ENCODE measurements around the gene CACNG4. TPM values are rescaled to one million over a fixed set of nuclear protein-coding genes. Genes with fewer than 3 reads are reported as not detected.

Gene CACNG4
- total and polyA plus RNA-seq, 4 experiments from 2014 or later = not detected

DNA sequence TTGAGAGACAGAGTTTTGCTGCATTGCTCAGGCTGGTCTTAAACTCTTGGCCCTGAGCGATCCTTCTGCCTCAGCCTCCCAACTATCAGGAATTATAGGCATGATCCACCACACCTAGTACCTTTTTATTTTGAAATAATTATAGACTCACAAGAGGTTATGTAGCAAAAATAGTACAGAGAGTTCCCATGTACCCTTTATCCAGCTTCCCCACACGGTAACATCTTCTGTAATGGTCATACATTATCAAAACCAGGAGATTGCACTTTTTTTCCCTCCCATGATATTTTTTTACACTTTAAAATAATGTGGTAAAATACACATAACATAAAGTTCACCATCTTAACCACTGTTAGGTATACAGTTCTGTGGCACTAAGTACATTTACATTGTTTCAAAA is 28.8 kb upstream of the CACNG4 start:
- Histone ChIP-seq H3K4me1 (ENCODE audit: insufficient read depth, low read length) (no peaks in the 10 kb centered on the region), H3K27me3 (ENCODE audit: insufficient read depth, low read length) (no peaks in the 10 kb centered on the region), H3K27ac (ENCODE audit: low read depth, low read length) (no peak overlapping the region), H3K36me3 (ENCODE audit: insufficient read depth, low read length) (no peaks in the 10 kb centered on the region), H3K9me3 (ENCODE audit: control insufficient read depth in 1 of 2, low read length in 2 of 2) (no peaks in the 10 kb centered on the region), H3K4me3 (ENCODE audit: low read length in 2 of 2) (no peak overlapping the region)
- DNase-seq = no peak
- intact Hi-C loops (cut with micrococcal nuclease) = no loop called here
- ChIA-PET POLR2A (ENCODE audit: partially characterized antibody) (no interaction called here), CTCF (ENCODE audit: partially characterized antibody) (no interaction called here)
- peaks cover 0 to 3% (median 0%) of the 10 kb centered on the region in 4 donors for H3K4me1 Mint-ChIP-seq
- H3K27me3 Mint-ChIP-seq = peaks cover 17 to 44% of the 10 kb centered on the region in 2 donors
- no peak overlapping the region for H3K4me3 Mint-ChIP-seq
- H3K27ac Mint-ChIP-seq = no peak overlapping the region
- no peaks in the 10 kb centered on the region for H3K36me3 Mint-ChIP-seq
- peaks cover 0 to 10% (median 7%) of the 10 kb centered on the region in 8 donors for H3K9me3 Mint-ChIP-seq

DNA sequence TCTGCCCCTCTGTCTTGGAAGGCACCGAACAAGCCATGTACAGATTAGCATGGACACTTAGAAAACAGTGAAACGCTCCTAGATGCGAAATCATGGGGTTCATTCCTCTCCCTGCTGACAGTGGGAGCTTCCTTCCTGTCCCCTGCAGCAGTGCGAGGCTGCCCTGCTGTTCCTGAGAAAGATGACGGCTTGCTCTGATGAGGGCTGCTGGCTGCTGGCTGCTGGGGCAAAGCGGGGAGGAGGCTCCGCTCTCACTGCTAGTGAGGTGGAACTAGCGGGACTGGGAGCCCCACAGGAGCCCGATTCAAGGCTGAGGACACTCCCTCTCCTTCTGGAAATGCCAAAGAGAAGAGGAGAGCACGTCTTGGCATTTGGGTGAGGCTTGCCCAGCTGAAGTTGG is 25.9 kb upstream of the CACNG4 start:
- no peak for DNase-seq

DNA sequence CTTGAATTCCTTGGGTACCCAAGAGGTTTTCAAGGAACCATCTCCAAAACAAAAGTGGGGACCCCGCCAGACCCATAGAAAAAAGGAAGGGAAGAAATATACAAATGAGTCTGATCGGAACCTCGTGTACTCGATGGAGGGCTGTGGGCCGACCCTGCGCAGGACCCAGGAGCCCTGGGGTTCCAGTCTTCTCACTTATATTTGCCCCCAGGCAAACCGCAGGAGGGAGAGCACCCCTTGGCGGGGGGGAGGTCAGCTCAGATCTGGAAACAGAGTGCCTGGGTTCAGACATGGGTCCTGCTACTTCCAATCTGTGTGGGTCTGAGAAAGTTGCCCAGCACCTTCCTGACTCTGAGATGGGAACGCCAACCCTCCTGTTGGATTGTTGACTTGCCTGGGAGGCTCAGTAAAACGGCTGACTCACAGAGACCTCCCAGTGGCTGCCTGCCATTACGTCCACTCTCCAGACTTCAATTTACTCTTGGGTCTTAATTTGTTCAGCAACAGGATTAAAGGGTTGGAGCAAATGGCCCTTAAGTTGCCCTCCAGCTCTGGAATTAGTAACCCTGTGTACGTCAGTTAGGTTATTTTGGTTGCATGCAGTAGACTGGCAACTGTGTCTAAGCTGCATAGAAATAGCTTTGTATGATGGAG is 24.9 kb upstream of the CACNG4 start:
- H3K27ac Mint-ChIP-seq = no peak overlapping the region
- H3K36me3 Mint-ChIP-seq = no peaks in the 10 kb centered on the region
- no peaks in the 10 kb centered on the region for H3K9me3 ChIP-seq (ENCODE audit: control insufficient read depth in 1 of 2, low read length in 2 of 2)
- no peak overlapping the region for H3K27ac ChIP-seq (ENCODE audit: low read depth, low read length)
- intact Hi-C loops (cut with micrococcal nuclease) = no loop called here
- ChIA-PET POLR2A (ENCODE audit: partially characterized antibody) (no interaction called here), CTCF (ENCODE audit: partially characterized antibody) (no interaction called here)
- H3K27me3 ChIP-seq (ENCODE audit: insufficient read depth, low read length) = no peaks in the 10 kb centered on the region
- H3K36me3 ChIP-seq (ENCODE audit: insufficient read depth, low read length) = no peaks in the 10 kb centered on the region
- peaks cover 40 to 58% of the 10 kb centered on the region in 2 donors for H3K27me3 Mint-ChIP-seq
- no peaks in the 10 kb centered on the region for H3K4me1 ChIP-seq (ENCODE audit: insufficient read depth, low read length)
- H3K4me3 ChIP-seq (ENCODE audit: low read length in 2 of 2) = no peak overlapping the region
- peaks cover 0 to 11% (median 8%) of the 10 kb centered on the region in 8 donors for H3K9me3 Mint-ChIP-seq
- no peak for DNase-seq
- H3K4me3 Mint-ChIP-seq = no peak overlapping the region
- H3K4me1 Mint-ChIP-seq = peaks cover 0 to 4% (median 3%) of the 10 kb centered on the region in 4 donors

More for the DNA sequence above, 25.9 kb upstream of the CACNG4 start:
- Mint-ChIP-seq H3K4me3 (no peak overlapping the region), H3K27ac (no peak overlapping the region), H3K4me1 (peaks cover 0 to 2% (median 0%) of the 10 kb centered on the region in 4 donors), H3K36me3 (no peaks in the 10 kb centered on the region), H3K27me3 (peaks cover 34 to 52% of the 10 kb centered on the region in 2 donors), H3K9me3 (peaks cover 0 to 11% (median 8%) of the 10 kb centered on the region in 8 donors)
- Histone ChIP-seq H3K27me3 (ENCODE audit: insufficient read depth, low read length) (no peaks in the 10 kb centered on the region), H3K4me3 (ENCODE audit: low read length in 2 of 2) (no peak overlapping the region), H3K36me3 (ENCODE audit: insufficient read depth, low read length) (no peaks in the 10 kb centered on the region), H3K27ac (ENCODE audit: low read depth, low read length) (no peak overlapping the region), H3K4me1 (ENCODE audit: insufficient read depth, low read length) (no peaks in the 10 kb centered on the region), H3K9me3 (ENCODE audit: control insufficient read depth in 1 of 2, low read length in 2 of 2) (no peaks in the 10 kb centered on the region)
- intact Hi-C loops (cut with micrococcal nuclease) = no loop called here
- ChIA-PET CTCF (ENCODE audit: partially characterized antibody) (no interaction called here), POLR2A (ENCODE audit: partially characterized antibody) (no interaction called here)

DNA sequence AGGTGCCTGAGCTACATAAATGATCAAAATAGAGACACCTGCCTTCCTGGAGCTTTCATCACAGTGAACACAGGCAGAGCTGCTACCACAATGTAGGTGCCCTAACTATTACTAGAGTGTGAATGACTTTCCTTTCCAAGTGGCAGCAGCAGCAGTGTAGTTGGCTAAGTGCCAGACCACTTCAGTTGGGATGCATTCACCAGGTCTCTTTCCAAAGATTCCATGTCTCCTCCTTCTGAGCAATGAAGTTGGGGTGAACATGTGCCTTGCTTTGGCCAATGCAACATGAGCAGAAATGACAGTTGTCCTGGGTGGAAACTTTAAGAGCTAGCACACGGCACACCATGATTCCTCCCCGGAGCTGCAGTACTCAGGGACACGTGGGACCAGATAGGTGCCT is 23.3 kb upstream of the CACNG4 start:
- Histone ChIP-seq H3K36me3 (ENCODE audit: insufficient read depth, low read length) (no peaks in the 10 kb centered on the region), H3K4me3 (ENCODE audit: low read length in 2 of 2) (no peak overlapping the region), H3K27ac (ENCODE audit: low read depth, low read length) (no peak overlapping the region), H3K27me3 (ENCODE audit: insufficient read depth, low read length) (peaks cover 6% of the 10 kb centered on the region), H3K9me3 (ENCODE audit: control insufficient read depth in 1 of 2, low read length in 2 of 2) (no peaks in the 10 kb centered on the region), H3K4me1 (ENCODE audit: insufficient read depth, low read length) (no peaks in the 10 kb centered on the region)
- intact Hi-C loops (cut with micrococcal nuclease) = no loop called here
- no peak for DNase-seq
- POLR2A ChIA-PET (ENCODE audit: partially characterized antibody) = no interaction called here
- Mint-ChIP-seq H3K27ac (no peak overlapping the region), H3K36me3 (no peaks in the 10 kb centered on the region), H3K9me3 (peaks cover 0 to 7% (median 4%) of the 10 kb centered on the region in 8 donors), H3K4me1 (peaks cover 0 to 13% (median 7%) of the 10 kb centered on the region in 4 donors), H3K4me3 (no peak overlapping the region), H3K27me3 (peaks cover 45 to 58% of the 10 kb centered on the region in 2 donors)
- CTCF ChIA-PET (ENCODE audit: partially characterized antibody) = no interaction called here

DNA sequence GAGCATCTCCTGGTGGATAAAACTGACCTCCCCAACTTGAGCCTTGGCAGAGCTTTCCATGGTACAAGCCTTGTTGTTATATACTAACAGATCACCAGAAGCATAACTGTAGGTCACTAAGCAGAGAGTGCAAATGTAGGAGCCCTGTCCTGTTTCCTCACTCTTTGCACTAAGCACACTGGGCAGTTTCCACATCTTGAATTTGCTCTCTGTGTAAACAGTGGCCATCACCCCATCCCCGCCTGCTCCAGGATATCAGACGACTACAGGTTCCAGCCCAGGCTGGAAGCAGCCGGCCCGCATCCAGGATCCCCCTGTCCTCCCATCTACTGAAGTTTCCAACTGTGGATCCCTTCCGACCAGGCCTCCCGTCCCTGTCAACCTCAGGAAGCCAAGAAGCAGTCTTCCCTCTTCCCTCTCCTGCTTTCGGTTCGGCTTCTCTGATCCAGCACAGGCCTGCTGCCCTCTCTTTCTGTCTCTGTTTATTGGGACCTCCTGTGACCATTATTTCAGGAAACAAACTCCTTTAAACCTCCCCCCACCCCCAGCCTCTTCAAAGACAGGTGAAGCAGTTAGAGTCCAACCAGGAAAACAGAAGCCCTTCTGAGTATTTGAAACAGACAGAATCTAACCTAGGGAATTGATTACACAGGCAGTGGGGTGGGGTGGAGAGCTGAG is 22.6 kb upstream of the CACNG4 start:
- Histone ChIP-seq H3K27ac (ENCODE audit: low read depth, low read length) (no peak overlapping the region), H3K4me3 (ENCODE audit: low read length in 2 of 2) (no peak overlapping the region), H3K27me3 (ENCODE audit: insufficient read depth, low read length) (peaks cover 6% of the 10 kb centered on the region), H3K36me3 (ENCODE audit: insufficient read depth, low read length) (no peaks in the 10 kb centered on the region), H3K9me3 (ENCODE audit: control insufficient read depth in 1 of 2, low read length in 2 of 2) (no peaks in the 10 kb centered on the region), H3K4me1 (ENCODE audit: insufficient read depth, low read length) (no peaks in the 10 kb centered on the region)
- peaks cover 48 to 63% of the 10 kb centered on the region in 2 donors for H3K27me3 Mint-ChIP-seq
- H3K4me3 Mint-ChIP-seq = no peak overlapping the region
- H3K4me1 Mint-ChIP-seq = peaks cover 0 to 13% (median 7%) of the 10 kb centered on the region in 4 donors
- H3K9me3 Mint-ChIP-seq = peaks cover 0 to 7% (median 4%) of the 10 kb centered on the region in 8 donors
- H3K27ac Mint-ChIP-seq = no peak overlapping the region
- H3K36me3 Mint-ChIP-seq = no peaks in the 10 kb centered on the region
- no peak for DNase-seq
- POLR2A ChIA-PET (ENCODE audit: partially characterized antibody) = no interaction called here
- CTCF ChIA-PET (ENCODE audit: partially characterized antibody) = no interaction called here
- intact Hi-C loops (cut with micrococcal nuclease) = no loop called here

DNA sequence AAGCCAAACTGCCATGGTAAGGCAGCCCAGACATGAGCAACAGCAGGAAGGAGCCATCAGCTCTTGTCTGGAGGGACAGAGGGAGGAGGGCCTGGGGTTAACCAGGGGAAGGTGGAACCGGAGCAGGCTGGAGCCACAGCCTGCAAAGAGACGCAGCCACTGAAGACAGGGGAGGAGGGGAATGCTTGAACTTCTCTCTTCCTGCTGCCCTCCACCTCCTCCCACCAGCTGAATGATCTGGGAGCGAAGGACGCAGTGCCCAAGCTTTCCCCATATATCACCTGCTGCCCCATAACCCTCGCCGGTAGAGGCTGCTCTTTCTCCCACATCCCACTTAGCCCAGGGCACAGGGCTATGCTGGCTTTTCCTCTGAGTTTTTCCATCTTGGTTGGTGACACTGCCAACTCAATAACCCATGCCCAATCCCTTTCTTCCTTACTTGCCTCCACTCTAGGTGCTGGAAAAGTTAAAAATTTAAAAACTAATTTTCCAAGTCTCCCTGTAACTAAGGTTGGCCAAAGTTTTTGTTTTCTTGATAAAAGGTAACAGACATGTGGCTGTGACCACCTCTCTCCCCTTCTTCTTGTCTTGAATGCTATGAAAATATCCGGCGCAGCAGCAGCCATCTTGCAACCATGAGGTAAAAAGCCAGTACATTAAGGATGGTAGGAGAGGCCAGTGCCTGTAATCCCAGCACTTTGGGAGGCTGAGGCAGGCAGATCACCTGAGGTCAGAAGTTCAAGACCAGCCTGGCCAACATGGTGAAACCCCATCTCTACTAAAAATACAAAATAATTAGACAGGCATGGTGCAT is 21.8 kb upstream of the CACNG4 start:
- H3K27me3 Mint-ChIP-seq = peaks cover 48 to 60% of the 10 kb centered on the region in 2 donors

DNA sequence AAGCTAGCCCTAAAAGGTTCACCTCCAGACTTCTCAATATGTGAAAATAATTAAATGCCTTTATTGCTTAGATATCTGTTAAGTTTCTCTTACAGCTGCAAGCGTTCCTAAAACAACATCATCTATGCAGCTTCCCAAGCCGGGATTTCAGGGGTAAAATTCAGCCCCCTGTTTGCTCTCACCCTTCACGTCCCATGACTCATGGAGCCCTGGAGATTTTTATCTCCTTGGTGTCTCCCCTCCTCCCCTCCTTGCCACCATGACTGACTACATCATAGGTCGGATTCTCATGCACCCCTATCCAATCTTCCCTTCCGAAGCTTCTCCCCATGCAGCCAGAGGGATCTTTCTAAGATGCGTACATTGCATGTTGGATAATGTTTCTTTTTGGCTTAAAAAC is 21.0 kb upstream of the CACNG4 start:
- no peaks in the 10 kb centered on the region for H3K36me3 Mint-ChIP-seq
- peak overlapping the region in 1 of 7 donors; percentile 81 for H3K27ac Mint-ChIP-seq
- no peaks in the 10 kb centered on the region for H3K4me1 ChIP-seq (ENCODE audit: insufficient read depth, low read length)
- H3K4me3 ChIP-seq (ENCODE audit: low read length in 2 of 2) = no peak overlapping the region
- no peak overlapping the region for H3K4me3 Mint-ChIP-seq
- peaks cover 0 to 13% (median 7%) of the 10 kb centered on the region in 4 donors for H3K4me1 Mint-ChIP-seq
- peaks cover 0 to 4% (median under 1%) of the 10 kb centered on the region in 8 donors for H3K9me3 Mint-ChIP-seq
- intact Hi-C loops (cut with micrococcal nuclease) = no loop called here
- POLR2A ChIA-PET (ENCODE audit: partially characterized antibody) = no interaction called here
- H3K27me3 ChIP-seq (ENCODE audit: insufficient read depth, low read length) = peaks cover 6% of the 10 kb centered on the region
- CTCF ChIA-PET (ENCODE audit: partially characterized antibody) = no interaction called here
- no peaks in the 10 kb centered on the region for H3K36me3 ChIP-seq (ENCODE audit: insufficient read depth, low read length)
- H3K9me3 ChIP-seq (ENCODE audit: control insufficient read depth in 1 of 2, low read length in 2 of 2) = no peaks in the 10 kb centered on the region
- H3K27me3 Mint-ChIP-seq = peaks cover 48 to 55% of the 10 kb centered on the region in 2 donors
- no peak overlapping the region for H3K27ac ChIP-seq (ENCODE audit: low read depth, low read length)
- DNase-seq = no peak

More for the DNA sequence above, 21.8 kb upstream of the CACNG4 start:
- CTCF ChIA-PET (ENCODE audit: partially characterized antibody) = no interaction called here
- DNase-seq = no peak
- Mint-ChIP-seq H3K4me1 (peaks cover 0 to 13% (median 7%) of the 10 kb centered on the region in 4 donors), H3K36me3 (no peaks in the 10 kb centered on the region), H3K4me3 (no peak overlapping the region), H3K9me3 (peaks cover 0 to 7% (median 3%) of the 10 kb centered on the region in 8 donors), H3K27ac (no peak overlapping the region)
- POLR2A ChIA-PET (ENCODE audit: partially characterized antibody) = no interaction called here
- Histone ChIP-seq H3K4me3 (ENCODE audit: low read length in 2 of 2) (no peak overlapping the region), H3K27ac (ENCODE audit: low read depth, low read length) (no peak overlapping the region), H3K9me3 (ENCODE audit: control insufficient read depth in 1 of 2, low read length in 2 of 2) (no peaks in the 10 kb centered on the region), H3K4me1 (ENCODE audit: insufficient read depth, low read length) (no peaks in the 10 kb centered on the region), H3K36me3 (ENCODE audit: insufficient read depth, low read length) (no peaks in the 10 kb centered on the region), H3K27me3 (ENCODE audit: insufficient read depth, low read length) (peaks cover 6% of the 10 kb centered on the region)
- intact Hi-C loops (cut with micrococcal nuclease) = no loop called here

Data from CD4-positive, alpha-beta memory T cell (primary cell).